H1 (cell line): ENCODE measurements around the gene SLIT3. TPM values are rescaled to one million over a fixed set of nuclear protein-coding genes. Genes with fewer than 3 reads are reported as not detected.

Experiments
- CTCF ChIA-PET: fragments of 300-600 bp; sonication (Branson Sonifier 250); formaldehyde crosslinking; loops from one replicate; lab custom pipeline; 2021; ENCODE audit not compliant: partially characterized antibody; lab: Charles Lee
- POLR2A ChIA-PET: fragments of 300-600 bp; sonication (Branson Sonifier 250); formaldehyde crosslinking; loops from one replicate; lab custom pipeline; 2021; ENCODE audit warnings: inconsistent platforms; ENCODE audit not compliant: partially characterized antibody; lab: Charles Lee
- DNase-seq, 2 experiments: peaks; one replicate each; pipeline versions ENCODE4 v3.0.0 to v3.0.0-alpha.2; 2010 to 2022; ENCODE audit warnings: low spot score in 2 of 2, low read depth in 1 of 2, mixed read lengths in 1 of 2
- FAIRE-seq: peaks from 2 replicates; lab custom pipeline; 2011; peaks lifted over from hg19 to GRCh38; lab: Jason Lieb, UNC
- H2AFZ ChIP-seq: 2 replicates; pipeline ENCODE4 v1.8.1; 2012; ENCODE audit warnings: low read length, inconsistent platforms
- H2AK5ac ChIP-seq: 2 replicates; pipeline ENCODE4 v1.6.1; 2013; ENCODE audit warnings: low read depth, low read length
- H2BK120ac ChIP-seq: replicated peaks from 2 replicates; pipeline ENCODE3; 2013; ENCODE audit warnings: low read depth, low read length, inconsistent platforms
- H2BK12ac ChIP-seq: 2 replicates; pipeline ENCODE4 v1.6.1; 2013; ENCODE audit warnings: low read depth, low read length
- H2BK15ac ChIP-seq: 2 replicates; pipeline ENCODE4 v1.6.1; 2013; ENCODE audit warnings: low read length
- H2BK20ac ChIP-seq: 2 replicates; pipeline ENCODE4 v1.6.1; 2013; ENCODE audit warnings: low read length
- H2BK5ac ChIP-seq: 2 replicates; pipeline ENCODE4 v1.6.1; 2013; ENCODE audit warnings: low read depth, low read length
- H3K14ac ChIP-seq: 2 replicates; pipeline ENCODE4 v1.6.1; 2013; ENCODE audit warnings: inconsistent platforms; ENCODE audit not compliant: insufficient read length
- H3K18ac ChIP-seq: 2 replicates; pipeline ENCODE4 v1.6.1; 2013; ENCODE audit warnings: low read length; ENCODE audit errors: extremely low read depth
- H3K23ac ChIP-seq: 2 replicates; pipeline ENCODE4 v1.6.1; 2013; ENCODE audit warnings: inconsistent platforms; ENCODE audit not compliant: insufficient read length
- H3K23me2 ChIP-seq: 2 replicates; pipeline ENCODE4 v1.6.1; 2013; ENCODE audit warnings: low read depth, low read length
- H3K27ac ChIP-seq: 2 replicates; pipeline ENCODE4 v1.6.1; 2011; ENCODE audit warnings: low read depth, low read length, inconsistent platforms
- H3K27me3 ChIP-seq, 4 experiments: replicated peaks in 1 of 4; 1 replicate in 1 of 4; 2 replicates in 3 of 4; pipeline versions ENCODE4 v1.6.1 to v1.8.1; 2011 to 2013; ENCODE audit warnings: low read length in 3 of 4, mild to moderate bottlenecking in 3 of 4, inconsistent platforms in 2 of 4, mixed read lengths in 2 of 4, moderate library complexity in 1 of 4; ENCODE audit not compliant: control insufficient read depth in 3 of 4, insufficient read depth in 3 of 4; ENCODE audit errors: extremely low read depth in 1 of 4
- H3K36me3 ChIP-seq, 4 experiments: 2 replicates each; pipeline versions ENCODE4 v1.6.1 to v1.8.1; 2011 to 2013; ENCODE audit warnings: mild to moderate bottlenecking in 4 of 4, low read length in 3 of 4, moderate library complexity in 2 of 4, control low read depth in 1 of 4, inconsistent platforms in 1 of 4; ENCODE audit not compliant: insufficient read depth in 4 of 4, control insufficient read depth in 2 of 4
- H3K4ac ChIP-seq: replicated peaks from 2 replicates; pipeline ENCODE3; 2013; ENCODE audit warnings: low read length, low read depth, mixed read lengths, inconsistent platforms; ENCODE audit not compliant: insufficient read length
- H3K4me1 ChIP-seq, 4 experiments: replicated peaks in 1 of 4; 1 replicate in 1 of 4; 2 replicates in 3 of 4; pipeline versions ENCODE4 v1.6.1 to v1.8.1; 2011 to 2013; ENCODE audit warnings: low read length in 3 of 4, inconsistent platforms in 2 of 4, mixed read lengths in 1 of 4; ENCODE audit not compliant: insufficient read depth in 4 of 4, control insufficient read depth in 3 of 4
- H3K4me2 ChIP-seq, 2 experiments: 2 replicates each; pipeline versions ENCODE4 v1.6.1 to v1.8.1; 2011 to 2013; ENCODE audit warnings: low read depth in 2 of 2, low read length in 2 of 2, control low read depth in 1 of 2, inconsistent platforms in 1 of 2, mild to moderate bottlenecking in 1 of 2; ENCODE audit not compliant: insufficient read depth in 1 of 2
- H3K4me3 ChIP-seq, 4 experiments: fragments of 200-600, 300-600 bp in 1 of 4; sonication (generic), shearing (Covaris generic), sonication (Bioruptor Twin) in 1 of 4; 2 replicates each; pipeline versions ENCODE4 v1.5.1 to v1.8.1; 2011 to 2016; ENCODE audit warnings: low read length in 4 of 4, low read depth in 3 of 4, control low read depth in 2 of 4, inconsistent platforms in 2 of 4, mild to moderate bottlenecking in 2 of 4, mixed read lengths in 1 of 4, moderate library complexity in 1 of 4; ENCODE audit not compliant: insufficient read depth in 2 of 4; ENCODE audit errors: extremely low read depth in 1 of 4
- H3K56ac ChIP-seq: replicated peaks from 2 replicates; pipeline ENCODE3; 2013; ENCODE audit warnings: low read depth, mild to moderate bottlenecking, mixed read lengths, low read length, inconsistent platforms; ENCODE audit not compliant: insufficient read length
- H3K79me1 ChIP-seq: 2 replicates; pipeline ENCODE4 v1.6.1; 2013; ENCODE audit warnings: low read depth, low read length, control low read depth
- H3K79me2 ChIP-seq, 2 experiments: 2 replicates each; pipeline versions ENCODE4 v1.6.1 to v1.8.1; 2012 to 2013; ENCODE audit warnings: low read length in 2 of 2, mild to moderate bottlenecking in 2 of 2, inconsistent platforms in 1 of 2; ENCODE audit not compliant: insufficient read depth in 2 of 2, control insufficient read depth in 1 of 2
- H3K9ac ChIP-seq, 4 experiments: replicated peaks in 1 of 4; 1 replicate in 1 of 4; 2 replicates in 3 of 4; pipeline versions ENCODE4 v1.6.1 to v1.8.1; 2011 to 2013; ENCODE audit warnings: low read depth in 3 of 4, low read length in 3 of 4, control low read depth in 2 of 4, mild to moderate bottlenecking in 2 of 4, moderate library complexity in 2 of 4, inconsistent platforms in 1 of 4; ENCODE audit errors: extremely low read depth in 1 of 4
- H3K9me3 ChIP-seq, 2 experiments: 2 replicates each; pipeline versions ENCODE4 v1.6.1 to v1.8.1; 2012 to 2013; ENCODE audit warnings: mild to moderate bottlenecking in 2 of 2, moderate library complexity in 2 of 2, control low read depth in 1 of 2, inconsistent platforms in 1 of 2, low read depth in 1 of 2, low read length in 1 of 2, mixed read lengths in 1 of 2; ENCODE audit not compliant: insufficient read depth in 2 of 2
- H4K20me1 ChIP-seq, 2 experiments: replicated peaks in 1 of 2; 2 replicates each; pipeline versions ENCODE3 to v1.8.1; 2011 to 2013; ENCODE audit warnings: inconsistent platforms in 2 of 2, low read length in 2 of 2, mild to moderate bottlenecking in 1 of 2; ENCODE audit not compliant: insufficient read depth in 2 of 2, control insufficient read depth in 1 of 2
- H4K5ac ChIP-seq: 2 replicates; pipeline ENCODE4 v1.6.1; 2013; ENCODE audit warnings: low read length, low read depth, mixed read lengths, inconsistent platforms; ENCODE audit not compliant: insufficient read length
- H4K8ac ChIP-seq: 2 replicates; pipeline ENCODE4 v1.8.0; 2013; ENCODE audit warnings: mild to moderate bottlenecking, moderate library complexity, low read length, inconsistent platforms; ENCODE audit not compliant: insufficient read depth; ENCODE audit errors: extremely low read depth
- H4K91ac ChIP-seq: replicated peaks from 2 replicates; pipeline ENCODE3; 2013; ENCODE audit warnings: low read length, mixed read lengths, inconsistent platforms; ENCODE audit not compliant: insufficient read length
- ATF2 ChIP-seq: IDR thresholded peaks from 2 replicates; pipeline ENCODE4 v1.6.1; 2012; ENCODE audit warnings: low read length, inconsistent platforms
- BCL11A ChIP-seq, 2 experiments: IDR thresholded peaks; one replicate each; pipeline ENCODE4 v1.6.1; 2011; ENCODE audit warnings: low read depth in 2 of 2, low read length in 2 of 2, mild to moderate bottlenecking in 2 of 2
- CBX8 ChIP-seq: fragments of 300-800, 300-1000 bp; sonication (generic); IDR thresholded peaks from 2 replicates; pipeline ENCODE4 v1.7.1; 2016; ENCODE audit warnings: low read depth, low read length, borderline replicate concordance
- CEBPB ChIP-seq: IDR thresholded peaks from 2 replicates; pipeline ENCODE4 v1.6.1; 2012; ENCODE audit warnings: low read depth, low read length
- HDAC2 ChIP-seq, 2 experiments: fragments of 300-600 bp in 1 of 2; sonication (generic) in 1 of 2; IDR thresholded peaks; 2 replicates each; pipeline ENCODE4 v1.6.1; 2011 to 2012; ENCODE audit warnings: low read depth in 2 of 2, low read length in 2 of 2, mild to moderate bottlenecking in 2 of 2, moderate library complexity in 2 of 2, borderline replicate concordance in 1 of 2, inconsistent platforms in 1 of 2
- NRF1 ChIP-seq: IDR thresholded peaks from 2 replicates; pipeline ENCODE4 v1.6.1; 2011; ENCODE audit warnings: mild to moderate bottlenecking, low read depth, low read length, improper control_type of control experiment
- SIN3A ChIP-seq, 2 experiments: IDR thresholded peaks in 1 of 2; conservative IDR thresholded peaks in 1 of 2; 2 replicates each; pipeline ENCODE4 v1.6.1; 2011 to 2012; ENCODE audit warnings: low read length in 2 of 2, improper control_type of control experiment in 1 of 2, low read depth in 1 of 2, mild to moderate bottlenecking in 1 of 2
- SP1 ChIP-seq: IDR thresholded peaks from 2 replicates; pipeline ENCODE4 v1.6.1; 2011; ENCODE audit warnings: low read depth, low read length
- YY1 ChIP-seq: IDR thresholded peaks from 2 replicates; pipeline ENCODE4 v1.6.1; 2011; ENCODE audit warnings: low read depth, mild to moderate bottlenecking, low read length
- WGBS, 2 experiments: shearing (Covaris generic) in 1 of 2; methylation state at CpG; one replicate each; pipeline versions ENCODE4 v1.1.6 to v1.1.7; 2013 to 2015; ENCODE audit warnings: low lambda C conversion rate in 2 of 2, mixed read lengths in 2 of 2, inconsistent platforms in 1 of 2, low coverage in 1 of 2, missing lambda C conversion rate in 1 of 2; ENCODE audit not compliant: insufficient replicate concordance in 2 of 2, insufficient coverage in 1 of 2, insufficient read length in 1 of 2; ENCODE audit errors: extremely low coverage in 1 of 2, missing lambda C conversion rate in 1 of 2; 5-methylcytosine and 5-hydroxymethylcytosine counted together
- polyA plus RNA-seq, 7 experiments: library from polyadenylated mRNA; depleted of rRNA in 3 of 7; stranded (reverse) in 5 of 7; unstranded in 2 of 7; fragments of >200 nt in 5 of 7; fragments of 200-250 nt in 2 of 7; gene quantifications; 1 replicate in 5 of 7; 2 replicates in 1 of 7; 4 replicates in 1 of 7; pipeline versions ENCODE4 v1.2.1 to v1.2.3, GENCODE V29; 2011 to 2013; ENCODE audit warnings: missing spikeins in 2 of 7, mixed read lengths in 2 of 7
- total RNA-seq: library from RNA; stranded (reverse); fragmentation: NEBNext Ultra II Directional; extraction: Animal tissue kit (Norgen Biotek cat#: 25700); gene quantifications from 2 replicates; pipeline ENCODE4 v1.2.1, GENCODE V29; 2021
- TF ChIP-seq, protein P1 (sequence below): IDR thresholded peaks from 2 replicates; pipeline ENCODE4 v1.6.1; 2012; ENCODE audit warnings: inconsistent platforms
- TF ChIP-seq, protein P2 (sequence below): IDR thresholded peaks from 2 replicates; pipeline ENCODE4 v1.6.1; 2011; ENCODE audit warnings: low read length, improper control_type of control experiment

Gene SLIT3
- total and polyA plus RNA-seq, 2 of the 8 experiments (the other 6 are each of a cell fraction or from before 2014, with no cell fraction given) = 1.1 to 1.2 TPM

GRCh38 chr5:168803541-168803940 is 497.4 kb downstream of the SLIT3 start:
- Histone ChIP-seq H3K9ac (no peak overlapping the region), H3K27ac (no peak overlapping the region), H3K79me2 (no peaks in the 10 kb centered on the region), H3K14ac (no peak overlapping the region), H3K4me1 (no peaks in the 10 kb centered on the region), H2AK5ac (no peak overlapping the region), H2AFZ (no peak overlapping the region), H3K36me3 (no peaks in the 10 kb centered on the region), H3K4ac (no peak overlapping the region), H4K91ac (no peak overlapping the region), H4K20me1 (no peaks in the 10 kb centered on the region), H4K8ac (no peak overlapping the region), H3K56ac (no peak overlapping the region), H2BK15ac (no peak overlapping the region), H3K4me2 (no peak overlapping the region), H2BK12ac (no peak overlapping the region), H3K79me1 (no peaks in the 10 kb centered on the region), H3K9me3 (no peaks in the 10 kb centered on the region), H3K27me3 (no peaks in the 10 kb centered on the region), H2BK5ac (no peak overlapping the region), H3K23ac (no peak overlapping the region), H3K23me2 (no peaks in the 10 kb centered on the region), H3K4me3 (no peak overlapping the region), H2BK120ac (no peak overlapping the region), H2BK20ac (no peak overlapping the region), H4K5ac (no peak overlapping the region), H3K18ac (no peak overlapping the region)
- DNase-seq (no peak), FAIRE-seq (no peak)
- ChIA-PET CTCF (no interaction called here), POLR2A (interaction anchor here (1.0 kb wide), 1 partner anchor 9 kb away, joined by 3 read pairs; no protein-coding TSS in a partner anchor)
- WGBS, 2 experiments = 84% methylated on average over 4 of the region's 4 CpGs; no CpG with 5 or more reads in 1 of the 2 experiments
- TF ChIP-seq CEBPB (no peak), HDAC2 (IDR thresholded peaks at IDR 0.05; ENCODE audit: borderline replicate concordance in 1 of 2, low read depth in 2 of 2, low read length in 2 of 2) (no peak), BCL11A (IDR thresholded peaks at IDR 0.05; ENCODE audit: low read depth in 2 of 2, low read length in 2 of 2) (no peak), SIN3A (conservative IDR thresholded peaks at IDR 0.05 in 1 of 2, IDR thresholded peaks at IDR 0.05 in 1 of 2; ENCODE audit: low read depth in 1 of 2, low read length in 2 of 2) (no peak), SP1 (no peak), NRF1 (no peak), ATF2 (no peak), YY1 (no peak), CBX8 (no peak)
- TF ChIP-seq, protein P1, sequence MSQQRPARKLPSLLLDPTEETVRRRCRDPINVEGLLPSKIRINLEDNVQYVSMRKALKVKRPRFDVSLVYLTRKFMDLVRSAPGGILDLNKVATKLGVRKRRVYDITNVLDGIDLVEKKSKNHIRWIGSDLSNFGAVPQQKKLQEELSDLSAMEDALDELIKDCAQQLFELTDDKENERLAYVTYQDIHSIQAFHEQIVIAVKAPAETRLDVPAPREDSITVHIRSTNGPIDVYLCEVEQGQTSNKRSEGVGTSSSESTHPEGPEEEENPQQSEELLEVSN = no peak
- TF ChIP-seq, protein P2, sequence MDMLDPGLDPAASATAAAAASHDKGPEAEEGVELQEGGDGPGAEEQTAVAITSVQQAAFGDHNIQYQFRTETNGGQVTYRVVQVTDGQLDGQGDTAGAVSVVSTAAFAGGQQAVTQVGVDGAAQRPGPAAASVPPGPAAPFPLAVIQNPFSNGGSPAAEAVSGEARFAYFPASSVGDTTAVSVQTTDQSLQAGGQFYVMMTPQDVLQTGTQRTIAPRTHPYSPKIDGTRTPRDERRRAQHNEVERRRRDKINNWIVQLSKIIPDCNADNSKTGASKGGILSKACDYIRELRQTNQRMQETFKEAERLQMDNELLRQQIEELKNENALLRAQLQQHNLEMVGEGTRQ = no peak
